ENCODE data around the gene HDAC11. TPM values are rescaled to one million over a fixed set of nuclear protein-coding genes. Genes with fewer than 3 reads are reported as not detected.

Gene HDAC11
- total and polyA plus RNA-seq, 9 of the 15 experiments (the other 6 are each of a cell fraction or from before 2014, with no cell fraction given): 0.60 to 6.0 (median 4.5) TPM

- no peaks in the 10 kb centered on the region for H3K36me3 ChIP-seq (ENCODE audit: control insufficient read depth, insufficient read depth, low read length)
- H3K27me3 ChIP-seq (ENCODE audit: control insufficient read depth in 2 of 2, insufficient read depth in 2 of 2, low read length in 2 of 2): peaks cover 2 to 7% of the 10 kb centered on the region in 2 experiments; a peak in 4 of 5 replicates
- H4K20me1 ChIP-seq (replicated peaks; ENCODE audit: control insufficient read depth, insufficient read depth, low read length): no peaks in the 10 kb centered on the region
- H3K4me2 ChIP-seq (ENCODE audit: insufficient read depth, low read length): peak overlapping the region; percentile 3
- no peaks in the 10 kb centered on the region for H3K9me3 ChIP-seq (replicated peaks; ENCODE audit: control insufficient read depth, insufficient read depth, low read depth, low read length)
- no peak for FAIRE-seq
- peaks cover under 1 to 9% of the 10 kb centered on the region in 2 experiments; a peak in 3 of 5 replicates for H3K4me1 ChIP-seq (replicated peaks in 1 of 2; ENCODE audit: control insufficient read depth in 2 of 2, insufficient read depth in 2 of 2, low read length in 2 of 2)
- H3K9ac ChIP-seq (ENCODE audit: insufficient read depth in 1 of 2, low read depth in 2 of 2, low read length in 2 of 2): peak overlapping the region in 1 of 2 experiments; percentile 61; a peak in 2 of 4 replicates
- H3K9me1 ChIP-seq (ENCODE audit: control insufficient read depth, insufficient read depth, low read length): no peaks in the 10 kb centered on the region
- DNase-seq (ENCODE audit: extremely low read depth in 1 of 4, low spot score in 3 of 4): no peak
- POLR2A ChIA-PET: interaction anchor here (0.5 kb wide), 1 partner anchor 15 kb away, joined by 3 read pairs; no protein-coding TSS in a partner anchor
- H3K79me2 ChIP-seq (ENCODE audit: control insufficient read depth, insufficient read depth, low read length): no peaks in the 10 kb centered on the region
- WGBS (ENCODE audit: insufficient coverage, low coverage, missing lambda C conversion rate): 18% methylated on average over 13 of the region's 13 CpGs
- no TSS peak for BruUV-seq (replicated peaks)
- in situ Hi-C loops (cut with MboI): no loop called here
- no peak overlapping the region for H3K4me3 ChIP-seq
- ATAC-seq: peak; percentile 26
- CTCF ChIA-PET (ENCODE audit: low intra/inter-chr PET ratio): no interaction called here
- H2AFZ ChIP-seq (ENCODE audit: low read depth, low read length): peak overlapping the region; percentile 47
- intact Hi-C loops (cut with micrococcal nuclease): no loop called here
- H3K27ac ChIP-seq (ENCODE audit: extremely low read depth, low read depth, low read length): no peak overlapping the region
- TF ChIP-seq ZNF174 (CRISPR knock-in tag; IDR thresholded peaks at IDR 0.05) (no peak), GABPB2 (CRISPR knock-in tag; conservative IDR thresholded peaks at IDR 0.05) (no peak), GATA2 (CRISPR knock-in tag; IDR thresholded peaks at IDR 0.05) (no peak), ZNF140 (CRISPR knock-in tag; IDR thresholded peaks at IDR 0.05) (no peak), ZNF830 (CRISPR knock-in tag; IDR thresholded peaks at IDR 0.05) (no peak), SMARCB1 (IDR thresholded peaks at IDR 0.05; ENCODE audit: insufficient read length, low read depth) (no peak), USF1 (CRISPR knock-in tag; IDR thresholded peaks at IDR 0.05) (no peak), MYNN (IDR thresholded peaks at IDR 0.05) (no peak), MYNN (CRISPR knock-in tag; IDR thresholded peaks at IDR 0.05) (no peak), CREM (IDR thresholded peaks at IDR 0.05; ENCODE audit: low read depth) (0 out of 2 replicates have a peak, but pooled peaks have one; percentile 11), KLF13 (tag; IDR thresholded peaks at IDR 0.05; ENCODE audit: borderline replicate concordance, low read depth) (no peak), PHF21A (IDR thresholded peaks at IDR 0.05; ENCODE audit: borderline replicate concordance, low read depth) (no peak), NCOA2 (IDR thresholded peaks at IDR 0.05; ENCODE audit: partially characterized antibody in 2 of 2) (no peak), DPF2 (IDR thresholded peaks at IDR 0.05) (no peak)
- TF ChIP-seq, protein P1, sequence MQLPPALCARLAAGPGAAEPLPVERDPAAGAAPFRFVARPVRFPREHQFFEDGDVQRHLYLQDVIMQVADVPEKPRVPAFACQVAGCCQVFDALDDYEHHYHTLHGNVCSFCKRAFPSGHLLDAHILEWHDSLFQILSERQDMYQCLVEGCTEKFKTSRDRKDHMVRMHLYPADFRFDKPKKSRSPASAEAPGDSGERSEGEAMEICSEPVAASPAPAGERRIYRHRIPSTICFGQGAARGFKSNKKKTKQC (CRISPR knock-in tag; IDR thresholded peaks at IDR 0.05): no peak
- TF ChIP-seq, protein P2, sequence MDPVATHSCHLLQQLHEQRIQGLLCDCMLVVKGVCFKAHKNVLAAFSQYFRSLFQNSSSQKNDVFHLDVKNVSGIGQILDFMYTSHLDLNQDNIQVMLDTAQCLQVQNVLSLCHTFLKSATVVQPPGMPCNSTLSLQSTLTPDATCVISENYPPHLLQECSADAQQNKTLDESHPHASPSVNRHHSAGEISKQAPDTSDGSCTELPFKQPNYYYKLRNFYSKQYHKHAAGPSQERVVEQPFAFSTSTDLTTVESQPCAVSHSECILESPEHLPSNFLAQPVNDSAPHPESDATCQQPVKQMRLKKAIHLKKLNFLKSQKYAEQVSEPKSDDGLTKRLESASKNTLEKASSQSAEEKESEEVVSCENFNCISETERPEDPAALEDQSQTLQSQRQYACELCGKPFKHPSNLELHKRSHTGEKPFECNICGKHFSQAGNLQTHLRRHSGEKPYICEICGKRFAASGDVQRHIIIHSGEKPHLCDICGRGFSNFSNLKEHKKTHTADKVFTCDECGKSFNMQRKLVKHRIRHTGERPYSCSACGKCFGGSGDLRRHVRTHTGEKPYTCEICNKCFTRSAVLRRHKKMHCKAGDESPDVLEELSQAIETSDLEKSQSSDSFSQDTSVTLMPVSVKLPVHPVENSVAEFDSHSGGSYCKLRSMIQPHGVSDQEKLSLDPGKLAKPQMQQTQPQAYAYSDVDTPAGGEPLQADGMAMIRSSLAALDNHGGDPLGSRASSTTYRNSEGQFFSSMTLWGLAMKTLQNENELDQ (CRISPR knock-in tag; IDR thresholded peaks at IDR 0.05; ENCODE audit: borderline replicate concordance): no peak
Observed at GRCh38 chr3:13470894-13471574, 9.1 kb upstream of the HDAC11 start.

Measured in K562 (cell line).